ENCODE measurements around the gene BAZ1B. TPM values are rescaled to one million over a fixed set of nuclear protein-coding genes. Genes with fewer than 3 reads are reported as not detected.

The BAZ1B gene
- total and polyA plus RNA-seq, 2 of the 4 experiments (the other 2 are of a cell fraction) = 20.2 to 45.0 TPM

- TF ChIP-seq USF2 (IDR thresholded peaks at IDR 0.05; ENCODE audit: low read depth, low read length) = no peak
Measured at GRCh38 chr7:73429622-73430505, 92.2 kb downstream of the BAZ1B start (continued).

GRCh38 chr7:73429215-73429614 is 92.9 kb downstream of the BAZ1B start:
- Histone ChIP-seq H3K9ac (ENCODE audit: low read depth, low read length) (no peak overlapping the region), H3K9me1 (ENCODE audit: insufficient read depth, low read length) (no peaks in the 10 kb centered on the region), H4K5ac (ENCODE audit: low read depth, low read length) (no peak overlapping the region), H3K4me3 (ENCODE audit: insufficient read depth, low read depth, low read length) (no peak overlapping the region), H2BK15ac (ENCODE audit: low read depth, low read length) (no peak overlapping the region), H2AK5ac (ENCODE audit: low read depth, low read length) (no peak overlapping the region; the same call in 1 of the 2 replicates), H3K14ac (replicated peaks; ENCODE audit: low read depth, low read length) (no peak overlapping the region), H2BK20ac (ENCODE audit: low read depth, low read length) (no peak overlapping the region), H3K36me3 (ENCODE audit: control insufficient read depth, insufficient read depth, low read length) (no peaks in the 10 kb centered on the region), H3K27me3 (ENCODE audit: control insufficient read depth, insufficient read depth, low read length) (no peaks in the 10 kb centered on the region), H2AK9ac (replicated peaks; ENCODE audit: low read depth, low read length, poor library complexity) (peak overlapping the region; percentile 55), H3K79me1 (ENCODE audit: low read depth in 1 of 2, low read length in 2 of 2) (no peaks in the 10 kb centered on the region), H4K8ac (ENCODE audit: low read depth in 2 of 2, low read length in 2 of 2) (no peak overlapping the region), H3K27ac (ENCODE audit: insufficient read depth, low read length) (no peak overlapping the region), H2BK120ac (ENCODE audit: low read depth, low read length) (no peak overlapping the region), H2BK5ac (ENCODE audit: low read depth, low read length, poor library complexity, severe bottlenecking) (no peak overlapping the region), H2AFZ (replicated peaks; ENCODE audit: low read length, poor library complexity) (peak overlapping the region; percentile 43), H4K91ac (ENCODE audit: insufficient read depth, low read depth, low read length) (no peak overlapping the region), H3K4ac (ENCODE audit: low read depth, low read length) (no peak overlapping the region), H3K4me1 (ENCODE audit: control insufficient read depth, insufficient read depth, low read length) (no peaks in the 10 kb centered on the region; the same call in 1 of the 2 replicates), H3K56ac (ENCODE audit: extremely low read depth, insufficient read depth, low read length) (no peak overlapping the region), H4K20me1 (ENCODE audit: insufficient read depth, low read length) (no peaks in the 10 kb centered on the region), H3K23ac (ENCODE audit: low read depth, low read length) (no peak overlapping the region), H3K4me2 (ENCODE audit: low read depth, low read length) (no peak overlapping the region), H3K18ac (ENCODE audit: low read depth, low read length) (no peak overlapping the region), H3K9me3 (ENCODE audit: control insufficient read depth, insufficient read depth, low read length) (no peaks in the 10 kb centered on the region)
- no CpG with 5 or more reads among the region's 18 CpGs for WGBS, 2 experiments (ENCODE audit: extremely low coverage in 2 of 2, insufficient read length in 1 of 2)
- no TSS peak for BruUV-seq (replicated peaks)
- CTCF ChIA-PET = no interaction called here
- dilution Hi-C loops (cut with HindIII; ENCODE audit: low sequenced_read_pairs, unreplicated experiment) (no loop called here), intact Hi-C loops (cut with micrococcal nuclease) (loop anchor here (5.0 kb wide), 1 partner anchor 77 kb away; no protein-coding TSS in a partner anchor), in situ Hi-C loops (cut with MboI; ENCODE audit: low sequenced_read_pairs) (no loop called here)
- ATAC-seq (ENCODE audit: low read depth) (no peak), DNase-seq (peak; percentile 38)
- POLR2A ChIA-PET (ENCODE audit: unreplicated experiment) = no interaction called here
- TF ChIP-seq FOS (IDR thresholded peaks at IDR 0.05; ENCODE audit: low read depth, low read length) (no peak), MAZ (IDR thresholded peaks at IDR 0.05; ENCODE audit: borderline replicate concordance, low read depth, low read length) (no peak), CTCF (conservative IDR thresholded peaks at IDR 0.05; ENCODE audit: low read depth, low read length) (no peak), POLR2A (IDR thresholded peaks at IDR 0.05; ENCODE audit: low read depth, low read length) (no peak)
